Cardiac muscle cell (in vitro differentiated cells and primary cell): ENCODE results near the gene CCNB2. TPM values are rescaled to one million over a fixed set of nuclear protein-coding genes. Genes with fewer than 3 reads are reported as not detected.

Experiments used
- DNase-seq, 2 donors: peaks; one replicate each; pipeline versions ENCODE4 v3.0.0 to v3.0.0-alpha.2; 2010 to 2017; ENCODE audit warnings: low read depth in 1 of 2, low spot score in 1 of 2
- H3K27ac ChIP-seq: fragments of 200-600 bp; sonication (generic); 2 replicates; pipeline ENCODE4 v1.5.1; 2016
- H3K27me3 ChIP-seq: fragments of 200-600 bp; sonication (generic); 2 replicates; pipeline ENCODE4 v1.6.0; 2016; ENCODE audit warnings: control low read depth
- H3K36me3 ChIP-seq: fragments of 200-600 bp; sonication (generic); 2 replicates; pipeline ENCODE4 v1.5.1; 2016; ENCODE audit warnings: control low read depth
- H3K4me1 ChIP-seq: fragments of 200-600 bp; sonication (generic); 2 replicates; pipeline ENCODE4 v1.8.1; 2017; ENCODE audit warnings: low read depth, mild to moderate bottlenecking, mixed run types
- H3K4me3 ChIP-seq: fragments of 200-600 bp; sonication (generic); 2 replicates; pipeline ENCODE4 v1.5.1; 2016; ENCODE audit warnings: mild to moderate bottlenecking
- H3K9me3 ChIP-seq: fragments of 200-600 bp; sonication (generic); 2 replicates; pipeline ENCODE4 v1.5.1; 2017; ENCODE audit warnings: low read depth, mild to moderate bottlenecking, control low read depth
- polyA plus RNA-seq: library from polyadenylated mRNA; unstranded; fragments of >200 nt; fragmentation: Nextera tagmentation; extraction: Ambion mirVana; gene quantifications from 2 replicates; pipeline ENCODE4 v1.2.1, GENCODE V29; 2016
- total RNA-seq: library from RNA; depleted of rRNA; stranded (reverse); fragments of >200 nt; gene quantifications from 2 replicates; pipeline ENCODE4 v1.2.3, GENCODE V29; 2016
- TF ChIP-seq, protein P1 (sequence below): IDR thresholded peaks from 2 replicates; pipeline ENCODE4 v1.5.1; 2012; ENCODE audit warnings: low read depth, mild to moderate bottlenecking, low read length

CCNB2 gene
- total and polyA plus RNA-seq, 2 experiments from 2014 or later, result 10.5 to 86.1 TPM

DNA sequence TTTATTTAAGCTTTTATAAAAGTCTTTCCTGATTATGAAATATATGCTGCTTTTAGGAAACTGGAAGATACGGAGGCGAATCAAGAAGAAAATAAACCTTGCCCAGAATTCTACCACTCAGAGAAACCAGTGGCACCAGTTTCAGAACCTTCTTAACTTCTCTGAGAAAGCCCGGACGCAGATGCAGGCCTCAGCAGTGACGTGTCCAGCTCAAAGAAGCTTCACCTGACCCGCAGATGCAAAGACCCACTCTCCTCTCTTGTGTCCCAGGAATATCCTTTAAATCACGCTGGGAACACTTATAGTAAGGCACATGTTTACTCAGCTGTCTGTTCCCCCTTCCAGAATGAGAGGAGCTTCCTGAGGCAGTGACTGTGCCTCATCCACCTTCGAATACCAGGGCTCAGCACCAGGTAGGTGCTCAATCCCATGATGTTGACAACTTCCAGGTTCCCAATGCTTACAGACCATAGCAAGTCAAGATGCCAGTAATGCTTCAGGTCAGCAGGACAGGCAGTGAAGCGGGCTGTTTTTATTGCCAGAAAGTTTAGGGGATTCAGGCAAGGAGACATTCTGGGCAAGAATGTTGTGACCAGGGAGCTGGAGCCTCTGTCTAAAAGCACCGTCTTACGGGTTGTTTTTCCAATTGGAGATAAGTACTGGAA lies 61.8 kb downstream of the CCNB2 start:
- no peaks in the 10 kb centered on the region for H3K27me3 ChIP-seq
- DNase-seq, result no peak
- no peak overlapping the region for H3K4me3 ChIP-seq
- no peaks in the 10 kb centered on the region for H3K9me3 ChIP-seq
- TF ChIP-seq, protein P1, sequence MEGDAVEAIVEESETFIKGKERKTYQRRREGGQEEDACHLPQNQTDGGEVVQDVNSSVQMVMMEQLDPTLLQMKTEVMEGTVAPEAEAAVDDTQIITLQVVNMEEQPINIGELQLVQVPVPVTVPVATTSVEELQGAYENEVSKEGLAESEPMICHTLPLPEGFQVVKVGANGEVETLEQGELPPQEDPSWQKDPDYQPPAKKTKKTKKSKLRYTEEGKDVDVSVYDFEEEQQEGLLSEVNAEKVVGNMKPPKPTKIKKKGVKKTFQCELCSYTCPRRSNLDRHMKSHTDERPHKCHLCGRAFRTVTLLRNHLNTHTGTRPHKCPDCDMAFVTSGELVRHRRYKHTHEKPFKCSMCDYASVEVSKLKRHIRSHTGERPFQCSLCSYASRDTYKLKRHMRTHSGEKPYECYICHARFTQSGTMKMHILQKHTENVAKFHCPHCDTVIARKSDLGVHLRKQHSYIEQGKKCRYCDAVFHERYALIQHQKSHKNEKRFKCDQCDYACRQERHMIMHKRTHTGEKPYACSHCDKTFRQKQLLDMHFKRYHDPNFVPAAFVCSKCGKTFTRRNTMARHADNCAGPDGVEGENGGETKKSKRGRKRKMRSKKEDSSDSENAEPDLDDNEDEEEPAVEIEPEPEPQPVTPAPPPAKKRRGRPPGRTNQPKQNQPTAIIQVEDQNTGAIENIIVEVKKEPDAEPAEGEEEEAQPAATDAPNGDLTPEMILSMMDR, result no peak
- H3K36me3 ChIP-seq, result no peaks in the 10 kb centered on the region
- H3K27ac ChIP-seq, result no peak overlapping the region
- no peaks in the 10 kb centered on the region for H3K4me1 ChIP-seq

DNA sequence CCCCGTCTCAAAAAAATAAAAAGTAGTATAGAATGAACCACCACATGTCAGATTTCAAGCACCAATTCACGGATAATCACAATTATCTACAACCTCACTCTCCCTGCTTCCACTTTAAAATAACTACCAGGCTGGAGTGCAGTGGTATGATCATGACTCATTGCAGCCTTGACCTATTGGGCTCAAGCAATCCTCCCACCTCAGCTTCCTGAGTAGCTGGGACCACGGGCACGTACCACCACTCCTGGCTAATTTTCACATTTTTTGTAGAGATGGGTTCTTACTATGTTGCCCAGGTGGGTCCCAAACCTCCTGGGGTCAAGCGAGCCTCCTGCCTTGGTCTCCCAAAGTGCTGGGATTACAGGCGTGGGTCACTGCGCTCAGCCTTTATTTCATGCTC lies 63.6 kb downstream of the CCNB2 start:
- H3K27me3 ChIP-seq, result no peaks in the 10 kb centered on the region
- no peaks in the 10 kb centered on the region for H3K36me3 ChIP-seq
- no peak overlapping the region for H3K27ac ChIP-seq
- no peaks in the 10 kb centered on the region for H3K9me3 ChIP-seq
- no peak overlapping the region for H3K4me3 ChIP-seq
- DNase-seq, result peak in 1 of 2 donors; percentile 58
- TF ChIP-seq, protein P1, result no peak
- H3K4me1 ChIP-seq, result no peaks in the 10 kb centered on the region

DNA sequence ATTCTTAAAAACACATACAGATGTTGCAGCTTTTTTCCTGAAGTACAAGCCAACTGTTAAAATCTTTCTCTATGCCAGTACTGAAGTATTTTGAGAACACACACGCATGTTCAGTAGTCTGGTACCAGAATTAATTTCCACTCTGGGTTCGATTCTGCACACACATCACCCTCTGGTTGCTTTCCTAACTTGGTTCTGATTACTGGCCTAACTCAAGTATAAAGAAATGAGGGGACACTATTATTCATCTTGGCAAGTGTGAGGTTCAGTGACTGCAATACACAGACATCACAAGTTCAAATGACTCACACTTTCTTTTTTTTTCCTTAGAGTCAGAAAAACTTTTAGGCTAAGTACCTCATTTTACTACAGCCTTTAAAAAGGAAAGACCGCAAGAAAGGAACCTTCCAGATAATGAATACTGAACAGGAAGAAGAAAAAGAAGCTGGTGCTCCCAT lies 64.3 kb downstream of the CCNB2 start:
- Histone ChIP-seq H3K9me3 (no peaks in the 10 kb centered on the region), H3K4me1 (no peaks in the 10 kb centered on the region), H3K27ac (no peak overlapping the region), H3K4me3 (no peak overlapping the region), H3K36me3 (no peaks in the 10 kb centered on the region), H3K27me3 (no peaks in the 10 kb centered on the region)
- peak in 1 of 2 donors; percentile 85 for DNase-seq
- TF ChIP-seq, protein P1, result no peak

DNA sequence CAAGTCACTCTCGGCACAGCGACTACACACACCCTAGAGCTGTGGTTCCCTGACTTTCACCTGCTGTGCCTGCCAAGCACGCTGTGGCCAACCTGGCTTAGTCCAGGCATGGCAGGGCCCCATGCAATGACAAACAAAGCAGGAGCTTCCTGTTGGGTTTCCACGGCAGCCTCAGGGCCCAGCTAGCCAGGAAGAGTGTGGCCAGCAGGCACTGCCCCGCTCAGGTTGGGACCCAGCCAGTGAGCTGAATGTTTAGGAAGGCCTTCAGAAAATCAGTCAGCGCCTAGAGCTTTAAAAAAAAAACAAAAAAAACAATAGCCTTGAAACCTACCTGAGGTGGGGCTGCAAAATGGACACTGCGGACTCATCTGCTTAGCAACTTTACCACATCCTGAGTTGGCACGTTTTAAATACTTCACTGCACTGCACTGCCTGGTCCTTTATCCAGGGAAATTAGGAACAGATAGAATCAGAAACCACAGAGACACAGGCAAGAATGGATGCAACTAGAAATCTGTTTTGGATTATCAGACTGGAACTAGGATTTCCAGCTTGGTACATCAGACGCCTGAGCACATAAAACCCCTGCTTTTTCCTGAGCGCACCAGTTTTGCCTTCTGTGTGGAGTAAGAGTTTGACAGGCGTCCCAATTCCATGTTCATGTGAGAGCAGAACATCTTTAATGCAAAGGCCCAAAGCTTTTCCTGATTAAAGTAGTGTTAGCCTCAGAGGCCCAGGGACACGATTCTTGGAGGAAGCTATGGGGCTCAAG lies 65.5 kb downstream of the CCNB2 start:
- no peaks in the 10 kb centered on the region for H3K36me3 ChIP-seq
- TF ChIP-seq, protein P1, result no peak
- no peaks in the 10 kb centered on the region for H3K9me3 ChIP-seq
- H3K27ac ChIP-seq, result no peak overlapping the region
- H3K4me1 ChIP-seq, result peaks cover 6% of the 10 kb centered on the region
- no peaks in the 10 kb centered on the region for H3K27me3 ChIP-seq
- no peak overlapping the region for H3K4me3 ChIP-seq
- peak in 1 of 2 donors; percentile 45 for DNase-seq

DNA sequence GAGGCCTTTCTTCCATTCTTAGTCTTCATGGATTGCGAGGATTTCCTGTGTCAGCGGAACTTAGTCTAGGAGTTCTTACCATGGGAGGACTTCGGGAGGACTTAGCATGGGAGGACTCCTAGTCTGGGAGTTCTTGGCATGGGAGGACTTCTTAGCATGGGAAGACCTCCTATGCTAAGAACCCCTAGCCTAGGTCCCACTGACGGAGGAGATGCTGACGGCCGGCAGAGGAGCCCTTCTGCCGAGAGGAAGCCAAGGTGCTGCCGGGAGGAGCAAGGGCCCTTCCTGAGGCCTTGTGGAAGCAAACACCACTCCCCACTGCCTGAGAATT lies 66.1 kb downstream of the CCNB2 start:
- Histone ChIP-seq H3K27ac (no peak overlapping the region), H3K4me3 (no peak overlapping the region)
- TF ChIP-seq, protein P1, result no peak

More for the DNA sequence above, 66.1 kb downstream of the CCNB2 start:
- no peaks in the 10 kb centered on the region for H3K36me3 ChIP-seq
- H3K4me1 ChIP-seq, result peaks cover 9% of the 10 kb centered on the region
- no peak for DNase-seq
- H3K9me3 ChIP-seq, result no peaks in the 10 kb centered on the region
- no peaks in the 10 kb centered on the region for H3K27me3 ChIP-seq
